C4-2B (cell line): ENCODE measurements around the gene ITSN1.

Experiments
- CTCF ChIP-seq: fragments of 450-650 bp; conservative IDR thresholded peaks from 2 replicates; pipeline ENCODE4 v1.5.1; 2017; ENCODE audit warnings: mild to moderate bottlenecking
- ZFX ChIP-seq: fragments of 450-650 bp; IDR thresholded peaks from 2 replicates; pipeline ENCODE4 v1.6.1; 2017

- TF ChIP-seq CTCF (no peak), ZFX (no peak)
These were observed 198.5 kb downstream of the ITSN1 start for GRCh38 chr21:33840771-33841170.
